ENCODE results near the gene AGPAT3.

The AGPAT3 gene

GRCh38 chr21:43906585-43907370 is 41.8 kb downstream of the AGPAT3 start:
- DNase-seq (ENCODE audit: low read depth in 3 of 3) = no peak

GRCh38 chr21:43907751-43908150 is 42.7 kb downstream of the AGPAT3 start:
- no peak for DNase-seq (ENCODE audit: low read depth in 3 of 3)

- no peak for DNase-seq (ENCODE audit: low read depth in 3 of 3)
Measured at GRCh38 chr21:43908167-43908566, 43.1 kb downstream of the AGPAT3 start.

- no peak for DNase-seq (ENCODE audit: low read depth in 3 of 3)
Measured at GRCh38 chr21:43909741-43910400, 44.8 kb downstream of the AGPAT3 start.

- DNase-seq (ENCODE audit: low read depth in 3 of 3) = no peak
Measured at GRCh38 chr21:43910460-43910859, 45.4 kb downstream of the AGPAT3 start.

- DNase-seq (ENCODE audit: low read depth in 3 of 3) = no peak
Measured at GRCh38 chr21:43911015-43911934, 46.3 kb downstream of the AGPAT3 start.

- DNase-seq (ENCODE audit: low read depth in 3 of 3) = no peak
Measured at GRCh38 chr21:43911935-43912487, 47.0 kb downstream of the AGPAT3 start.

GRCh38 chr21:43912500-43912899 is 47.5 kb downstream of the AGPAT3 start:
- no peak for DNase-seq (ENCODE audit: low read depth in 3 of 3)

GRCh38 chr21:43912910-43913309 is 47.9 kb downstream of the AGPAT3 start:
- no peak for DNase-seq (ENCODE audit: low read depth in 3 of 3)

- no peak for DNase-seq (ENCODE audit: low read depth in 3 of 3)
Measured at GRCh38 chr21:43913928-43914327, 48.9 kb downstream of the AGPAT3 start.

GRCh38 chr21:43916076-43916475 is 51.1 kb downstream of the AGPAT3 start:
- DNase-seq (ENCODE audit: low read depth in 3 of 3) = no peak

GRCh38 chr21:43916691-43917514 is 51.9 kb downstream of the AGPAT3 start:
- DNase-seq (ENCODE audit: low read depth in 3 of 3) = peak; percentile 38 to 47 (median 44)

- DNase-seq (ENCODE audit: low read depth in 3 of 3) = no peak
Measured at GRCh38 chr21:43917515-43918384, 52.7 kb downstream of the AGPAT3 start.

- no peak for DNase-seq (ENCODE audit: low read depth in 3 of 3)
Measured at GRCh38 chr21:43918385-43918947, 53.4 kb downstream of the AGPAT3 start.

- DNase-seq (ENCODE audit: low read depth in 3 of 3) = no peak
Measured at GRCh38 chr21:43919283-43919682, 54.3 kb downstream of the AGPAT3 start.

- DNase-seq (ENCODE audit: low read depth in 3 of 3) = no peak
Measured at GRCh38 chr21:43919871-43920801, 55.1 kb downstream of the AGPAT3 start.

GRCh38 chr21:43921571-43921978 is 56.6 kb downstream of the AGPAT3 start:
- peak in 1 of 3 experiments; percentile 17 for DNase-seq (ENCODE audit: low read depth in 3 of 3)
